HG03139 (cell line): Measurements from ENCODE around the gene FBN3.
"Not testable (repeated sequence)": the region's sequence is repeated elsewhere in the genome, so short reads cannot be mapped to it uniquely, and the experiment has no call there.

Source experiments
- ATAC-seq: cut with Tn5 transposase; IDR thresholded peaks from one replicate; pipeline ENCODE4 v1.9.1; 2021; ENCODE audit not compliant: unreplicated experiment

Gene FBN3

GRCh38 chr19:8025316-8025715, 124.1 kb downstream of the FBN3 start:
- ATAC-seq, result no peak

DNA sequence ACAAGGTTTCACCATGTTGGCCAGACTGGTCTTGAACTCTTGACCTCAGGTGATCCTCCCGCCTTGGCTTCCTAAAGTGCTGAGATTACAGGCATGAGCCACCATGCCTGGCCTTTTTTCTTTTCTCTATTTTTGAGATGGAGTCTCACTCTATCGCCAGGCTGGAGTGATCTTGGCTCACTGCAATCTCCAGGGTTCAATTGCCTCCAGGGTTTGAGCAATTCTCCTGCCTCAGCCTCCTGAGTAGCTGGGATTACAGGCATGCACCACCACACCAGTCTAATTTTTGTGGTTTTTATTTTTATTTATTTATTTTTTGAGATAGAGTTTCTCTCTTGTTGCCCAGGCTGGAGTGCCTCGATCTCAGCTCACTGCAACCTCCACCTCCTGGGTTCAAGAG, 125.1 kb downstream of the FBN3 start:
- not testable (repeated sequence) for ATAC-seq

GRCh38 chr19:8023371-8023770, 126.0 kb downstream of the FBN3 start:
- ATAC-seq, result no peak

- ATAC-seq, result no peak
These were observed 127.1 kb downstream of the FBN3 start for GRCh38 chr19:8022275-8022674.

- no peak for ATAC-seq
These were observed 128.0 kb downstream of the FBN3 start for GRCh38 chr19:8021374-8021773.

DNA sequence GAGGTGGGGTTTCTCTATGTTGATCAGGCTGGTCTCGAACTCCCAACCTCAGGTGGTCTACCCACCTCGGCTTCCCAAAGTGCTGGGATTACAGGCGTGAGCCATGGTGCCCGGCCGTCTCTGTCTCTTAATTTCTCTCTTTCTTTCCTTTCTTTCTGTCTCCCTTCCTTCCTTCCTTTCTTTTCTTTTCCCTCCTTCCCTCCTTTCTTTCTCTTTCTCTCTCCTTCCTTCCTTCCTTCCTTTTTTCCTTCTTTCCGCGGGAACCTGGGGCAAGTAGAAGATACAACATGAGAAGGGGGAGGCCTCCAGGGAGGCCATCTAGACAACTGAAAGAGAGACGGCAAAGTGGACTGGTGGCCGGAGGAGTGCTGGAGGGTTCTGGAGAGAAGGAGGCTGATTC, 128.7 kb downstream of the FBN3 start:
- ATAC-seq, result no peak

DNA sequence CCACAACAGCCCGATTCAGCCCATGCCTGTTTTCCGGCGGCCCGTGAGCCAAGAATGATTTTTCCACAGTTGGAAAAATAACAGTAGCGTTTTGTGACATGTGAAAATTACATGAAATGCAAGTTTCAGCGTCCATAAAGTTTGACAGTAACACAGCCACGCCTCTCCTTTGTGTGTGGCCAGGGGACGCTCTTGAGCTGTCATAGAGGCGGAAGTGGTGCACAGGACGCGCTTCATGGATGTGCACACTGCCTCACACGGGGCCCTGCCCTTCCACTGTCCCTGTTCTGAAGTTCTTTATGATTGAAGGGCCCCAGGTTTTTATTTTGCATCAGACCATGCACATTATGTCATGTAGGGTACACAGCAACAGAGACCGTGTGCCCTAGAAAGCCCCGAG, 131.6 kb downstream of the FBN3 start:
- ATAC-seq, result no peak
